Epithelial cell of proximal tubule (primary cell): ENCODE results near the gene KIAA1210. TPM values are rescaled to one million over a fixed set of nuclear protein-coding genes. Genes with fewer than 3 reads are reported as not detected.
"Not testable (repeated sequence)": the region's sequence is repeated elsewhere in the genome, so short reads cannot be mapped to it uniquely, and the experiment has no call there.

Source experiments
- DNase-seq: peaks from one replicate; pipeline ENCODE4 v3.0.0-alpha.2; 2011; ENCODE audit warnings: low read depth
- H3K4me3 ChIP-seq: 2 replicates; pipeline ENCODE4 v1.5.1; 2011; ENCODE audit warnings: low read depth, mild to moderate bottlenecking, low read length
- CTCF ChIP-seq: conservative IDR thresholded peaks from 2 replicates; pipeline ENCODE4 v1.5.1; 2012; ENCODE audit warnings: low read depth, mild to moderate bottlenecking, low read length
- total RNA-seq: library from RNA; depleted of rRNA; stranded (reverse); fragments of >200 nt; gene quantifications from 2 replicates; pipeline ENCODE4 v1.2.3, GENCODE V29; 2015

The KIAA1210 gene
- total RNA-seq, 1 donor from 2014 or later, result not detected

- no peak overlapping the region for H3K4me3 ChIP-seq
- TF ChIP-seq CTCF, result no peak
- no peak for DNase-seq
Measured at GRCh38 chrX:119042040-119042439, 85.6 kb downstream of the KIAA1210 start.

- peak; percentile 49 for DNase-seq
- no peak overlapping the region for H3K4me3 ChIP-seq
- TF ChIP-seq CTCF, result no peak
Measured at GRCh38 chrX:119041175-119041574, 86.4 kb downstream of the KIAA1210 start.

- DNase-seq, result no peak
- no peak for TF ChIP-seq CTCF
- no peak overlapping the region for H3K4me3 ChIP-seq
Measured at GRCh38 chrX:119040432-119040831, 87.2 kb downstream of the KIAA1210 start.

- no peak overlapping the region for H3K4me3 ChIP-seq
- no peak for TF ChIP-seq CTCF
- no peak for DNase-seq
Measured at GRCh38 chrX:119036107-119037029, 91.2 kb downstream of the KIAA1210 start.

GRCh38 chrX:119030990-119031389 is 96.6 kb downstream of the KIAA1210 start:
- no peak for DNase-seq
- TF ChIP-seq CTCF, result no peak
- H3K4me3 ChIP-seq, result no peak overlapping the region

- H3K4me3 ChIP-seq, DNase-seq: not testable (repeated sequence)
Measured at GRCh38 chrX:119029656-119030055, 98.0 kb downstream of the KIAA1210 start.

GRCh38 chrX:119028733-119029330 is 98.8 kb downstream of the KIAA1210 start:
- no peak for DNase-seq
- no peak overlapping the region for H3K4me3 ChIP-seq
- no peak for TF ChIP-seq CTCF

Other genes with a start within 250 kb of the KIAA1210 start
- 2.8 and 6.6 TPM in 2 replicates for gene LONRF3, start 153.2 kb downstream of the KIAA1210 start, total RNA-seq
- not detected in 2 replicates for gene CT47C1, start 54.8 kb downstream of the KIAA1210 start, total RNA-seq
- 112 and 137 TPM in 2 replicates for gene PGRMC1, start 108.5 kb upstream of the KIAA1210 start, total RNA-seq